ENCODE measurements around the gene LENG9. TPM values are rescaled to one million over a fixed set of nuclear protein-coding genes. Genes with fewer than 3 reads are reported as not detected.

LENG9 gene
- total RNA-seq, 1 donor: 4.9 TPM

DNA sequence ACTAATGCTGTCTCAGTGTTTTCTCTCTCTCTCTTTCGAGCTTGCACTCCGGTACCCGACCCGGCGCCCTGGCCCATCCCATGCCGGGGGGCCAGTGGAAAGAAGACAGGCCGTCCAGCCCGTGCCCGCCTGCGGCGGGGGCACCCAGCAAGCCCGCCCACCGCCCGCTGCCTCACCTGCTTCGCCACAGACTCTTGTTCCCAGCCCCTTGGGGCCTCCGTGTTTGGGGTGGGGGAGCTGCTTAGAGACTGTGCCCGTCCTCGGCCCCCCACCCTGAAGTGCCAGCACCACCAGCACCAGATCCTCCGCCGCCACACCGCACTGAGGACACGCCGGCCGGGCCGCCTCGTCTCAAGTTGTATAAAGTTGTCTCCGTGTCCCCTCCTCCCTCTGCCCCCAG lies 2.4 kb downstream of the LENG9 start:
- no peak overlapping the region for H3K4me3 ChIP-seq (ENCODE audit: low read depth, low read length)
- TF ChIP-seq, protein P1, sequence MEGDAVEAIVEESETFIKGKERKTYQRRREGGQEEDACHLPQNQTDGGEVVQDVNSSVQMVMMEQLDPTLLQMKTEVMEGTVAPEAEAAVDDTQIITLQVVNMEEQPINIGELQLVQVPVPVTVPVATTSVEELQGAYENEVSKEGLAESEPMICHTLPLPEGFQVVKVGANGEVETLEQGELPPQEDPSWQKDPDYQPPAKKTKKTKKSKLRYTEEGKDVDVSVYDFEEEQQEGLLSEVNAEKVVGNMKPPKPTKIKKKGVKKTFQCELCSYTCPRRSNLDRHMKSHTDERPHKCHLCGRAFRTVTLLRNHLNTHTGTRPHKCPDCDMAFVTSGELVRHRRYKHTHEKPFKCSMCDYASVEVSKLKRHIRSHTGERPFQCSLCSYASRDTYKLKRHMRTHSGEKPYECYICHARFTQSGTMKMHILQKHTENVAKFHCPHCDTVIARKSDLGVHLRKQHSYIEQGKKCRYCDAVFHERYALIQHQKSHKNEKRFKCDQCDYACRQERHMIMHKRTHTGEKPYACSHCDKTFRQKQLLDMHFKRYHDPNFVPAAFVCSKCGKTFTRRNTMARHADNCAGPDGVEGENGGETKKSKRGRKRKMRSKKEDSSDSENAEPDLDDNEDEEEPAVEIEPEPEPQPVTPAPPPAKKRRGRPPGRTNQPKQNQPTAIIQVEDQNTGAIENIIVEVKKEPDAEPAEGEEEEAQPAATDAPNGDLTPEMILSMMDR (IDR thresholded peaks at IDR 0.05; ENCODE audit: insufficient read depth, low read length): no peak
- no peak for DNase-seq (ENCODE audit: low read depth)

DNA sequence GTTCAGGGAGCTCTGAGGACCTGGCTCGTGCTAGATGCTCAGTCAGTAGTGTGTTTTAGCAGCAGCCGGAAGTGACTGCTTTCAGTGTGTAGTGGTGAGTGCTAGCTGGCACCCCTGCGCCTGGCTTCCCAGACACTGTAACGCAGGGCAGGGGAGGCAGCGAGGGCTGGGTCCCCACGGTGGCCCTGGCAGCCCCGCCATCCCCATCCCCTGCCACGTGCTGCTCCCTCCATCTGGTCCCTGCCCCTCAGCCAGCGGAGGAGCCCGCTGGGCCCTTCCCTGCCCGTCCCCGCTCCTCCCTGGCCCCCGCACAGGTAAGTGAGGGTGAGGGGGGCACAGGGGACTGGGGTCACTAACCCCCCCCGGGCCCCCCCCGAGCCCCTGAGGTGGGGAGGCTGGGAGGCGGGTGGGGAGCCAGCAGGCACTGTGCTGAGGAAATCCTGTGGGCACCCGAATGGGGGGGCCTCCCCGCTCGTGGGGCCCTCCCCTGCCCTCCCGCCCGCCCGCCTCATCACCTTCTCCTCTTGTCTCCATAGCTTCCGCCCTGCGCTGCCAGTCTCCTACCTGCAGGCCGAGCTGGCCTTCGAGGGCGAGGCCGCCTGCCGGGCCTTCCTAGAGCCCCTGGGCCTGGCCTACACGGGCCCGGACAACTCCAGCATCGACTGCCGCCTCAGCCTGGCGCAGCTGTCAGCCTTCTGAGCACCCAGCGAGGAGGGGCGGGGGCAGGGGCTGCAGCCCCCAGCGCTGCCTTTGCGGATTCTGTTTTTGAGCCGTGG lies 3.2 kb downstream of the LENG9 start:
- no peak overlapping the region for H3K4me3 ChIP-seq (ENCODE audit: low read depth, low read length)
- DNase-seq (ENCODE audit: low read depth): no peak
- TF ChIP-seq, protein P1 (IDR thresholded peaks at IDR 0.05; ENCODE audit: insufficient read depth, low read length): no peak

DNA sequence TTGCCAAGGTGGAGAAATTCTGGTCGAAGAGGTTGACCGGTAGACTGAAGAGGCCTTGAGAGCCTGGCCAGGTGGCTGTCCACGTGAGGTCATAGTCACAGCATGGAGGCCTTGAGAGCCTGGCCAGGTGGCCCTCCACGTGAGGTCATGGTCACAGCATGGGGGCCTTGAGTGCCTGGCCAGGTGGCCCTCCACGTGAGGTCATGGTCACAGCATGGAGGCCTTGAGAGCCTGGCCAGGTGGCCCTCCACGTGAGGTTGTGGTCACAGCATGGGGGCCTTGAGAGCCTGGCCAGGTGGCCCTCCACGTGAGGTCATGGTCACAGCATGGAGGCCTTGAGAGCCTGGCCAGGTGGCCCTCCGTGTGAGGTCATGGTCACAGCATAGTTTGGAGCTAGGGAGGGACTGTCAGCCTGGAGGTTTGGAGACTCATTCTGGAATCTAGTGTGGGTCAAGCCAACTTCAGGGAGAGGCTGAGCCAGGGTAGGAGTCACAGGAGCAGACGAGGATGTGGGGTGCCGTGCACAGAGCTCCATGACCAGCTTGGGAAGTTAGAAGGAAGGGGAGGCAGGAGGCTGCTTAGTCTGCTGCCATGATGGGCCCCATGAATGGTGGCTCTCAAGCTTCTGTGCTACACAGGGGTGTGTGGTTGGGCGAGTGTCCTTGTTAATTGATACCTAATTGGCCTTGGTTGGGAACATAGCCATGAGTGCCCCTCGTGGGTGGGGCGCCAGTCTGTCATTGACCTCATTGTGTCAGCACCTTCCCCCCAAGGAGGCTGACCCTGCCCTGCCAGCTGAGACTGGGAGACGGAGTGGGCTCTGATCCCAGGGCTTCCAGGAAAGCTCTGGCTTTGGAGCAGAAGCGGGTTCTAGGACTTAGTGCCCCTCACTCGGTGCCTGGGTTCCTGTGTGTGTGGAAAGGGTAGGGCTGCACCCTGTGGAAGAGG lies 4.0 kb downstream of the LENG9 start:
- no peak overlapping the region for H3K4me3 ChIP-seq (ENCODE audit: low read depth, low read length)
- TF ChIP-seq, protein P1 (IDR thresholded peaks at IDR 0.05; ENCODE audit: insufficient read depth, low read length): no peak
- no peak for DNase-seq (ENCODE audit: low read depth)

DNA sequence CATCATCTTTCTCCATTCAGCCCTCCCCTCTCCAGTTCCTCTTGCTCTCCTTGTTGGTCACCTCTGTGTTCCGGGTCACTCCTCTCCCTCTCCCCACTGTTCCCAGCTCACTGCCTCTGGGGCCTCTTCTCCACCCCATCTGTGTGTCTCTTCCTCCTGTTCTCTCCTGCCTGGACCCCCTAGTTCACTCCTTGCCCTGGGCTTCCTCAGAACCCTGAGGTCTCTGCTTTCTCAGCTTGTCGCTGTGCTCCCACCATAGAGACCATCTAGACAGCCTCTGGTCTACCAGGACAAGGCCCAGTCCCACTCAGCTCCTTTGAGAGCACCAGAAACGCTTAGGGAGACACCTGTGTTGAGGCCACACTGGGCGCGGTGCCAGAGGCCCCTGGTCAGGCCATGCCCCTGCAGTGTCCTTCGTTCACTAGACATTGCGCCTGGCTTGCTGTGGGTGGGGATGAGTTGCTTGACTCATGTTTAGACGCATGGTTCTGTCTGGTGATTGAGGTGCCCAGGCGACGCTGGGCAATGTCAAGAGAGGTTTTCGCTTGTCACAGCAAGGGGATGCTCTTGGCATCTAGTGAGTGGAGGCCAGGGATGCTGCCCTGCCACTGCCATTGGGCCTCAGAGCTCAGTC lies 4.8 kb downstream of the LENG9 start:
- no peak overlapping the region for H3K4me3 ChIP-seq (ENCODE audit: low read depth, low read length)
- TF ChIP-seq, protein P1 (IDR thresholded peaks at IDR 0.05; ENCODE audit: insufficient read depth, low read length): no peak
- no peak for DNase-seq (ENCODE audit: low read depth)

DNA sequence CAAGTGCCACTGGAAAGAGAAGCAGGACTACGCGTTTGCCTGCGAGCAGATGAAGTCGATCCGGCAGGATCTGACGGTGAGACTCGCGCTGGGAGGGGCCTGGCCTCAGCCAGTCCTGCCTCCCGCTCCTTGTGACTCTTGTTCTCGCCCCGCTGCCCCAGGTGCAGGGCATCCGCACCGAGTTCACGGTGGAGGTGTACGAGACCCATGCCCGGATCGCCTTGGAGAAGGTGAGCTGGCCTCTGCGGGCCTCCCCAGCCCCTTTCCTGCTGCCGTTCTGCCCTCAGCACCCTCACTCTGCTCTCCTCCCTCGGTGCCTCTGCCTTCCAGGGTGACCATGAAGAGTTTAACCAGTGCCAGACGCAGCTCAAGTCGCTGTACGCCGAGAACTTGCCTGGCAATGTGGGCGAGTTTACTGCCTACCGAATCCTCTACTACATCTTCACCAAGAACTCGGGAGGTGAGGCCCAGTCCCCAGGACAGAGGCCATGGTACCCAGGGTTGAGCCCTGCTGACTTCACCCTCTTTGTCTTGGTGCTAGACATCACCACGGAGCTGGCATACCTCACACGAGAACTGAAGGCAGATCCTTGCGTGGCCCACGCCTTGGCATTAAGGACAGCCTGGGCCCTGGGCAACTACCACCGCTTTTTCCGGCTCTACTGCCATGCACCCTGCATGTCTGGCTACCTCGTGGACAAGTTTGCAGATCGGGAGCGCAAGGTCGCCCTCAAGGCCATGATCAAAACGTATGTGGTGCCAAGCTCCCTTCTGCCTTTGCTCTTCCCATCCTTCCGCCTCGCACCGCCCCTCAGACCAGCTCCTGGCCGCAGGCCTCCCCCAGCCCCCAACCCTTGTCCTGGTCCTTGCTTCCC lies 5.6 kb downstream of the LENG9 start:
- TF ChIP-seq, protein P1 (IDR thresholded peaks at IDR 0.05; ENCODE audit: insufficient read depth, low read length): no peak
- no peak for DNase-seq (ENCODE audit: low read depth)
- no peak overlapping the region for H3K4me3 ChIP-seq (ENCODE audit: low read depth, low read length)
